ENCODE data around the gene PPIP5K2. TPM values are rescaled to one million over a fixed set of nuclear protein-coding genes. Genes with fewer than 3 reads are reported as not detected.

Gene PPIP5K2
- polyA plus RNA-seq, 1 donor from 2014 or later = 25.9 TPM

DNA sequence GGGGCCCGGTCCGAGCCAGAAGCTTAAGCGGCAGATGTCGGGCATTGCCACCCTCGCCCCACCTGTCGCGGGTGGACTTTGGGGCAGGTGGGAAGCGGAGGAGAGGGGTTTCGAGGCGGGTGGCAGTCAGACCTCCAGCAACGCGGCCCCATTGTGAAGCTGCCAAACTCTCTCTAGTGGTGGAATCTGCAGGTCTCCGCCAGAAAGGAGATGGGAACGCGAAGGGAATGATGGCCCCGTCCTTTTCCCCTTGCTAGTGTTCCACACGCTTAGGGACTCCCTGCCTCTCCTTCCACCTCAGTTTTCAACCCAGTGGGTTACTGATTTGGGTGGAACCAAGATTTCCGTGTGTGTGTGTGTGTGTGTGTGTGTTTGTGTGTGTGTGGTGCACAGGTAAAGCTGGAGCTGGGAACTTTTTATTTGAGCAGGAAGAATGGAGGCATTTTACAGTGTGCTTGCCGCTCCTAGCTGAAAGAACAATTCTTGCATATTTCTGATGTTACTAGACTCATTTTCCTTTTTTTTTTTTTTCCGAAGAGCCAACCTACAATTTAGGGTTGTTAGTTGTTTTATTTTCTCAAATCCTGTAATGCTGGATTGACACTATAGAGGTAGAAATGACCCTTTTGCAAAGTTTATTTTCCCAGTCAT lies 139.7 kb downstream of the PPIP5K2 start:
- Mint-ChIP-seq H3K9me3 (no peaks in the 10 kb centered on the region), H3K4me3 (peak overlapping the region; percentile 91 to 95 (median 95)), H3K27ac (peak overlapping the region; percentile 12 to 37 (median 29))

DNA sequence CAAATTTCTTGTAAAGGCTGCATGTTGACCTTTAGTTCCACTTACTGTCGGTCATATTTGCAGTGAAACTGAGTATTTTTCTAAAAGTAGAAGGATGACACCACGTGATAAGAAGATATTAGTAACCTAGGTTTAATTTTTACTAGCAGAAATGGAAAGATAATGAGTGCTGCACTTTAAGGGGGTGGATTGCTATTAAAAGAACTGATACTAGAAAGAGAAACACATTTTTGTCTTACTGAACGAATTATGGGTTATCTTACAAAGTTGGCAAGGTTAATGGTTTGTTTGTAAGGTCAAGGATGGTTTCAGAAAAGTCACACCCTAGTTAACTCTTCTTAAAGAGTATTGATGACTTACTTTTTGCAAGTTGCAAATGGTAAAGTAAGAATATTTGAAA lies 140.8 kb downstream of the PPIP5K2 start:
- no peaks in the 10 kb centered on the region for H3K9me3 Mint-ChIP-seq
- H3K27ac Mint-ChIP-seq = no peak overlapping the region
- peaks cover 1% of the 10 kb centered on the region for H3K36me3 Mint-ChIP-seq
- peaks cover 4% of the 10 kb centered on the region for H3K27me3 Mint-ChIP-seq
- peak overlapping the region; percentile 31 to 64 (median 48) for H3K4me3 Mint-ChIP-seq
- H3K4me1 Mint-ChIP-seq = peaks cover 7 to 23% (median 17%) of the 10 kb centered on the region in 3 donors

More for the DNA sequence above, 139.7 kb downstream of the PPIP5K2 start:
- Mint-ChIP-seq H3K27me3 (peaks cover 4% of the 10 kb centered on the region), H3K36me3 (peaks cover 1% of the 10 kb centered on the region), H3K4me1 (peaks cover 7 to 23% (median 17%) of the 10 kb centered on the region in 3 donors)

Other genes with a start within 250 kb of the PPIP5K2 start
- 7.9 TPM for gene GIN1, start 163 bp upstream of the PPIP5K2 start, polyA plus RNA-seq
- 2.2 TPM for gene MACIR, start 138.5 kb downstream of the PPIP5K2 start, polyA plus RNA-seq